ENCODE measurements around the gene CAMK2D.

Gene CAMK2D

DNA sequence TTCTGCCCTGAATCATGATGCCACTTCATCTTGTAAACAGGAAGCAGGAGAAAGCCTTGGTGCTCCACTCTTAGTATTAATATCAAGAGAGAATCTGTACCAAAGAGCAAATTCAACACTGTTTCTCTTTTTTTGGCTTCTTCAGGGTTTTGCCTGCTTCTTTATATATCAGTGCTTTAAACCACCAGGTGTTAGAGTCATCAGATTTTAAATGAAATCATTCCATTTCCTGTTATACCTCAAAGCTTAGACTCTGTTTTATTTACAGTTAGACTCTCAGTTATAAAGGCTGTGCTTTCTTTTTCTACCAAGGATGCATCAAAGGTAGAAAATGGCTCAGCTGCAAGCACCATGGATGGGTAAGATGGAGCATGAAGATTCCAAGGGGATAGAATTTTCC lies 350.9 kb downstream of the CAMK2D start:
- no peaks in the 10 kb centered on the region; the same call in 1 of the 2 replicates for H3K9me3 ChIP-seq (ENCODE audit: insufficient read depth, low read depth, low read length)
- H3K4me1 ChIP-seq (ENCODE audit: insufficient read depth, low read length), result no peaks in the 10 kb centered on the region
- no peak overlapping the region for H3K9ac ChIP-seq (ENCODE audit: low read depth, low read length)
- no peaks in the 10 kb centered on the region for H3K36me3 ChIP-seq (ENCODE audit: insufficient read depth, low read depth, low read length)
- H3K4me3 ChIP-seq (ENCODE audit: low read length), result no peak overlapping the region
- H3K27ac ChIP-seq (ENCODE audit: low read length), result no peak overlapping the region
- H3K27me3 ChIP-seq (ENCODE audit: insufficient read depth, low read length), result no peaks in the 10 kb centered on the region

DNA sequence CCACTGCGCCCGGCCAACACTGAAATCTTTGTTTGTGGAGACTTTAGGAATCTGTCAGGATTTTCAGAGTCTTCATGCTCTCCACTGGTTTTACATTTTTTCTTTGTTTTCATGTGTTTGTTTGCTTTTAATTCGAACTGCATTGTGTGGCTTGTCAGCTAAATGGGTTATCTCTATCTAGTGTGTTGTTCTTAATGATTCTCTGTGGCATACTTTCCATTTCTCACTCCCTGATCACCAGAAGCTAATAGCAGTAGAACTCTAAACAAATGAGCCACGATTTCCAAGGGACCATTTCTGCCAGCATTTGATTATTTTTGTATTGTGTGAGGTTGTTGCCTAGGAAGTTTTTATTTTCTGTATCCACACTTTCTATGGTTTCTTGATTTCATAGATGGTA lies 352.4 kb downstream of the CAMK2D start:
- H3K27ac ChIP-seq (ENCODE audit: low read length), result no peak overlapping the region

DNA sequence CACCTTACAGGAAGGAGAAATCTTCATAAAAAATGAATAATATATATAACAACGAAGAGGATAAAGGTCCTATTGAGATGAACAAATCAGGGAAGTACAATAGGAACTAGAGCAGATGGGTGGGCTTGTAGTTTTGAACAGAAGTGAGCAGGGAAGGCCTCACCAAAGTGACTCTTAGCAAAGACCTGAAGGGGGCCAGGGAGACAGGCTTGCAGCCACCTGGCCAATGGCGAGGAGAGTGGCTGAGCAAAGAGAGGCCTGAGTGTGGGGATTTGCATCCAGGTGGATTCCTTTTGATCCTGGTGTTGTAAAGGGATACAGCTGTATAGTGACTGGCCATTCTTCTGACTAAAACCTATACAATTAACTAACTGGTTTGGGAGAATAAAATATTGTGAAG lies 354.1 kb downstream of the CAMK2D start:
- H3K27ac ChIP-seq (ENCODE audit: low read length), result no peak overlapping the region
- H3K36me3 ChIP-seq (ENCODE audit: insufficient read depth, low read depth, low read length), result no peaks in the 10 kb centered on the region
- H3K4me3 ChIP-seq (ENCODE audit: low read length), result no peak overlapping the region
- no peaks in the 10 kb centered on the region for H3K9me3 ChIP-seq (ENCODE audit: insufficient read depth, low read depth, low read length)
- no peak overlapping the region for H3K9ac ChIP-seq (ENCODE audit: low read depth, low read length)
- no peaks in the 10 kb centered on the region for H3K27me3 ChIP-seq (ENCODE audit: insufficient read depth, low read length)
- H3K4me1 ChIP-seq (ENCODE audit: insufficient read depth, low read length), result no peaks in the 10 kb centered on the region

More for the DNA sequence above, 352.4 kb downstream of the CAMK2D start:
- Histone ChIP-seq H3K9ac (ENCODE audit: low read depth, low read length) (no peak overlapping the region), H3K4me3 (ENCODE audit: low read length) (no peak overlapping the region), H3K36me3 (ENCODE audit: insufficient read depth, low read depth, low read length) (no peaks in the 10 kb centered on the region), H3K4me1 (ENCODE audit: insufficient read depth, low read length) (no peaks in the 10 kb centered on the region), H3K9me3 (ENCODE audit: insufficient read depth, low read depth, low read length) (no peaks in the 10 kb centered on the region), H3K27me3 (ENCODE audit: insufficient read depth, low read length) (no peaks in the 10 kb centered on the region)

DNA sequence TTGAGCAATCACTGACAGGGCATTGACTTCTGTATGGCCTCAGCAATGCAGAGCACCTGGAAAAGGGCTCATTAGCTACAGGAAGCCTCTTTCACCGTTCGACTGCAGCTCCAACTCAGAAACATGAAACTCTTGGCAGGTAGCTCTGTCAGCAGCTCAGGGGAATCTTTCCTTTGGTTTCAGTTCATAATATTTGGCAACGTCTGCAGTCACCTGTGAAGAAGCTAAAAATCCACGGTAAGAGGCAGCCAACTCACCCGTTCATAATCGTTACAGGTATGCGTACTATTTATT lies 354.9 kb downstream of the CAMK2D start:
- Histone ChIP-seq H3K4me3 (ENCODE audit: low read length) (no peak overlapping the region), H3K9ac (ENCODE audit: low read depth, low read length) (no peak overlapping the region), H3K4me1 (ENCODE audit: insufficient read depth, low read length) (no peaks in the 10 kb centered on the region), H3K27ac (ENCODE audit: low read length) (no peak overlapping the region), H3K27me3 (ENCODE audit: insufficient read depth, low read length) (no peaks in the 10 kb centered on the region), H3K9me3 (ENCODE audit: insufficient read depth, low read depth, low read length) (no peaks in the 10 kb centered on the region), H3K36me3 (ENCODE audit: insufficient read depth, low read depth, low read length) (no peaks in the 10 kb centered on the region)

DNA sequence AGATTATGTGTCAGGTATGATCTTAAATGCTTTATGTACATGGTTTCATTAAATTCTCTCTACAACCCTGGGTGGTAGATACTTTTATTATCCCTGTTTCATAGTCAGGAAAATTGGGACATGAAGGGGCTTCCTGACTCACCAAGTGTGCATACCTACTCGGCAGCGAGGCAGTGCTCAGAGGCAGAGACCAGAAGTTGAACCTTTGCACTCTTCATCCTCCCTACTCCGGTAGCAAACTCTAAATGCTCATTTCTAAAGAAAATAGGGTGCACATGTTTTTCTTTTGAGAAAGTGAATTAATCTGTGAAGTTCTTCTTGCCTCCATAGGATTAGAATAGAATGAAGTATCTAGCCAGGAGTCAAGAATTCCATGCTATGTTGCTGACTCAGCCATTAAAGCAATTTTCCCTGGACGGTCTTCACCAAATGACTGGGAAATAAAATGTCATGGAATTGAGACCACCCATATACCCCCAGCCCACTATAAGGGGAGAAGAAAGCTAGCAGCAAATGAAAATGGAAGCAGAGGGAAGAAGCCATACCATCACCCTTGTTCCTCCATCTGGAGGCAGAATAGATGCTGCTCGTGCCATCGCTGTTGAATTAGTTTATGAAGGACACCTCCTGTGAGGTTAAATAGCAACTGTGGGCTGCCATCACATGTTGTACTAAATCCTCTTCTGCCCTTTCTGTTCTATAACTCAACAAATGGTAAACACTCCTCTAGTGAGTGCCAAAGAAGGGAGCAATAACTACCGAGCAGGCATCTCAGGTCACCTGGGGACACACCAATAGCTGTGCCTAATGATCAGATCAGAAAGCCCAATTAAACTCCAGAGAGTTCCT lies 355.4 kb downstream of the CAMK2D start:
- H3K9ac ChIP-seq (ENCODE audit: low read depth, low read length), result no peak overlapping the region
- H3K9me3 ChIP-seq (ENCODE audit: insufficient read depth, low read depth, low read length), result no peaks in the 10 kb centered on the region
- no peaks in the 10 kb centered on the region for H3K27me3 ChIP-seq (ENCODE audit: insufficient read depth, low read length)
- H3K4me3 ChIP-seq (ENCODE audit: low read length), result no peak overlapping the region
- H3K27ac ChIP-seq (ENCODE audit: low read length), result no peak overlapping the region
- H3K36me3 ChIP-seq (ENCODE audit: insufficient read depth, low read depth, low read length), result no peaks in the 10 kb centered on the region
- no peaks in the 10 kb centered on the region for H3K4me1 ChIP-seq (ENCODE audit: insufficient read depth, low read length)

DNA sequence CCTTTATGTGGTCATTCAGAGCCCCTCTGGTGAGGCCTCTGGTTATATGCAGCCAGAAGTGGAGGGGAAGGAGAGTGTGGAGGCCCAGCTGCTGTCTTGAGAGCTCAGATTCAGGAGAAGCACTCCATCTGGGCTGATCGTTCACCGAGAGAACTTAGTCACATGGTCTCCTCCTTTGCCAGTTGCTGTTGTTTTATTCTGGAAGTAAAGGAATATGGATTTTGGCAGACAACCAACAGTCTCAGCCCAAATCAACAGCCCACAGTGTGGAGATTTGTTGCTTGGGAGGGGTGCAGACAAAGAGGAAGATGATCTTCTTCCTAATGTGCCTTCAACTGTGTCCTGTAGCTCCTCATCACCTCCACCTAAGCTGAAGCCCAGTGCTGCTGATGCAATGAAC lies 356.7 kb downstream of the CAMK2D start:
- H3K27ac ChIP-seq (ENCODE audit: low read length), result no peak overlapping the region
- H3K36me3 ChIP-seq (ENCODE audit: insufficient read depth, low read depth, low read length), result no peaks in the 10 kb centered on the region
- H3K4me3 ChIP-seq (ENCODE audit: low read length), result no peak overlapping the region
- no peaks in the 10 kb centered on the region for H3K4me1 ChIP-seq (ENCODE audit: insufficient read depth, low read length)
- no peaks in the 10 kb centered on the region for H3K27me3 ChIP-seq (ENCODE audit: insufficient read depth, low read length)
- no peak overlapping the region for H3K9ac ChIP-seq (ENCODE audit: low read depth, low read length)
- no peaks in the 10 kb centered on the region for H3K9me3 ChIP-seq (ENCODE audit: insufficient read depth, low read depth, low read length)

DNA sequence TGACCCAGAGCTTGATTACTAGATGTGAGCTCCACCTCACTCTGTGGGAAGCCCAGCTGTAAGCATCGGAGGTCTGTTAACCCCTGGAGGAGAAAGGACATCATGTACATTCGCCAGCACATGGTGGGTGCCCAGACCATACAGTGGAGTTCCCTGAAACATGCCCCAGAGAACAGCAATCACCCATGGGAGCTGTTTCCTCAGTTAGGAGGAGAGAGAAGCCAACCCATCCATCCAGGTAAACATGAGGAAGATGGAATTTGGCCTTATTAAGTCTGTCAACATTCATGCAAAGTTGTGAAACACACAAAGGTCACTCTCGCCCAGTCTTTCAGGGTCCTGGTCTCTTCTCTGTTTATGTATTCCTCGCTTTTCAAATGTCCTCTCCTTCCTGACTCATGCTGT lies 357.4 kb downstream of the CAMK2D start:
- H3K4me1 ChIP-seq (ENCODE audit: insufficient read depth, low read length), result no peaks in the 10 kb centered on the region
- no peaks in the 10 kb centered on the region for H3K36me3 ChIP-seq (ENCODE audit: insufficient read depth, low read depth, low read length)
- H3K27me3 ChIP-seq (ENCODE audit: insufficient read depth, low read length), result no peaks in the 10 kb centered on the region
- H3K4me3 ChIP-seq (ENCODE audit: low read length), result no peak overlapping the region
- H3K27ac ChIP-seq (ENCODE audit: low read length), result no peak overlapping the region
- H3K9ac ChIP-seq (ENCODE audit: low read depth, low read length), result no peak overlapping the region
- no peaks in the 10 kb centered on the region for H3K9me3 ChIP-seq (ENCODE audit: insufficient read depth, low read depth, low read length)

All from iPS-20b (cell line).